SHP77 treated with DMSO at 0.1 percent for 48 hours (cell line): Measurements from ENCODE around the gene SAMD7.
A peak's percentile ranks its signal among the peaks of the same experiment; 100 is the strongest.

Source experiments
- DNase-seq: peaks from one replicate; lab custom pipeline; 2025; lab: John Stamatoyannopoulos, UW

Gene SAMD7, protein sequence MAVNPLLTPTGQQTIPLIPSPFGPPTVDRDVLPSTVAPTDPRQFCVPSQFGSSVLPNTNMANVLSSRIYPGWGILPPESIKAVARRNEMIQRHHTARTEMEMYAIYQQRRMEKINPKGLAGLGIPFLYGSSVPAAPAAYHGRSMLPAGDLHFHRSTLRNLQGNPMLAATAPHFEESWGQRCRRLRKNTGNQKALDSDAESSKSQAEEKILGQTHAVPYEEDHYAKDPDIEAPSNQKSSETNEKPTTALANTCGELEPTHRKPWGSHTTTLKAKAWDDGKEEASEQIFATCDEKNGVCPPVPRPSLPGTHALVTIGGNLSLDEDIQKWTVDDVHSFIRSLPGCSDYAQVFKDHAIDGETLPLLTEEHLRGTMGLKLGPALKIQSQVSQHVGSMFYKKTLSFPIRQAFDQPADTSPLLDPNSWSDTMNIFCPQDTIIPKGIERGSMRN

GRCh38 chr3:169911272-169911671 is at the start of gene SAMD7:
TSS of gene SAMD7 (plus strand) at chr3:169911572. CDS start at chr3:169919499, 7,927 bp downstream.
- DNase-seq: no peak

GRCh38 chr3:169861871-169862270 is 49.5 kb upstream of the SAMD7 start:
- DNase-seq: no peak

GRCh38 chr3:169863458-169863899 is 47.9 kb upstream of the SAMD7 start:
- DNase-seq: peak; percentile 39

GRCh38 chr3:169864270-169864669 is 47.1 kb upstream of the SAMD7 start:
- no peak for DNase-seq

- DNase-seq: no peak
Measured at GRCh38 chr3:169865176-169865767, 46.1 kb upstream of the SAMD7 start.

- DNase-seq: no peak
Measured at GRCh38 chr3:169867584-169868210, 43.7 kb upstream of the SAMD7 start.

DNA sequence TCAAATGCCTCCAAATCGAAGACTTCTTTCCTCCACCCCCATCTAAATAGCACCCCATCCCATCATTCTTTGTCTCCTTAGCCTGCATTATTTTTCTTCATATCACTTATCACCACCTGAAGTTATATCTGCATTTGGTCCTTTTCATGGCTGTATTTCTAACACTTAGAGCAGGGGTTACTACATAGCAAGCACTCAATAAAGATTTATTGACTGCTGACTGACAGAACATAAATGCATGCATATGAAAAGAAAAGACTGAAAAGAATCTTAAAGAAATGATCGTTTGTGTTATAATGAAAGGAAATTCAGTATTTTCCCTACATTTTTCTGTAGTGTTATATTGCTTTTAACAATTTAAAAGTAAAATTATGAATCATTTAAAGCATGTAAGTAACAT is 43.0 kb upstream of the SAMD7 start:
- no peak for DNase-seq

GRCh38 chr3:169869484-169870220 is 41.7 kb upstream of the SAMD7 start, which contains the start of gene LRRC31:
TSS of gene LRRC31 (minus strand) at chr3:169869935. CDS start at chr3:169869807, 128 bp downstream.
- DNase-seq: no peak

- DNase-seq: no peak
Measured at GRCh38 chr3:169871129-169871886, 40.1 kb upstream of the SAMD7 start.

- DNase-seq: no peak
Measured at GRCh38 chr3:169879013-169879557, 32.3 kb upstream of the SAMD7 start.

DNA sequence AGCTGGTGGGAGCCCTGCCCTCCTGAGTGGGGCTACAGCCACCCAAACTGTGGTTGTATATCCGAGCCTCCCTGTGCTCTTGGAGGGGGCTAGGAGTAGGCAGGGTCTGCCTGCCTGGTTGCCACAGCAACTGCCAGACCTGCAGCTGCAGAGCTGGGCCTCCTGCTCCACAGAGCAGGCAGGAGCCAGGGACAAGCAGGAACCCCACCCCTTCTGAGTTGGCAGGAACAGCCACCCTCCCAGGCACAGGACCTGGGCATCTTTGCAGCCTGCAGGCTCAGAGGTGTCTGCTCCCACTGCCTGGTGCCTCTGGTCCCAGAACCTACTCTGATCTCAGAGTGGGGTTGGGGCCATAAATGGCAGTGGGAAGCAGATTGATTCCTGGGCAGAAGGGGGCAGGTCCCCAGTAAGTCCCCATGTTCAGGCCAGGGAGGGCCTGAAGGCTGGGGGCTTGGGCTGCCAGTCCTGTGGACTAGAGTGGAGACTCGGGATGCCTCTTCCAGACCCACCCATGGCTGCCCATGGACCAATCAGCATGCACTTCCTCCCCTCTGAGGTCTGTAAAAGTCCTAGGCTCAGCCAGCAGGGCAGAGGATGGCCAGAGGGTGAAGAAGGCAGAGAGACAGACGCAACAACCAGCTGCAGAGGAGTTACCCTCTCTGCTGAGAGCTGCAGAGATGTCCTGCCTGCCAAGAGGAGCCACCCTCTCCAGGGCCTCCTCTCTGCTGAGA is 31.4 kb upstream of the SAMD7 start:
- DNase-seq: no peak

DNA sequence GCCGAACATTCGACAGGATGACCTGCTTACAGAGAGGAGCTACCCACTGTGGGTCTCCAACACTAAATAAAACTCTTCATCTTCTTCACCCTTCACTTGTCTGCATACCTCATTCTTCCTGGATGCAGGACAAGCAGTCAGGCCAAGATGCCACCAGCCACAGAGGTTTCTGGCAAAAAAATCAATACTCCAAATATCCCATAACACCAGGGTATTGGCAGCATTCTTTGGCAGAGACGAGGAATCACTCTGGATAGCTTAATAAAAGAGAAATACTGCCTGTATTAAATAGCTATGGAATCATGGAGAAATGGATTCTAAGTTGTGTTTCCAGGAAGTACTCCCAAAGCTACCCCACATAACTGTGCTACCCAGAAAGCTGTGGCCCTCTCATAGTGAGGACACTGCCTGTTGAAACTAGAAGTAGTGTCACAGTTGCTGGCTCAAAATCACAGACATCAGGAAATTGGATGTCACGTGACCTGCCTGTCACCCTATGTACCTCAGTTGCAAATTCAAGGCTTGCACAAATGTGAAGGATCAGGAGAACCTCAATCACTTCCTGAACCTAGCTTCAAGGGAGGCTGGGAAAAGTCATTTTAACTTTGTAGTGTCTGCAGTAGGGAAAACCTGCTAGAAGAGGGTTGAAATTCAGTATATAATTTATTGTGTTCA is 30.7 kb upstream of the SAMD7 start:
- no peak for DNase-seq

GRCh38 chr3:169886671-169887070 is 24.7 kb upstream of the SAMD7 start:
- DNase-seq: no peak

GRCh38 chr3:169891886-169892285 is 19.5 kb upstream of the SAMD7 start:
- DNase-seq: no peak

GRCh38 chr3:169894110-169894509 is 17.3 kb upstream of the SAMD7 start:
- no peak for DNase-seq

- no peak for DNase-seq
Measured at GRCh38 chr3:169895072-169895471, 16.3 kb upstream of the SAMD7 start.

DNA sequence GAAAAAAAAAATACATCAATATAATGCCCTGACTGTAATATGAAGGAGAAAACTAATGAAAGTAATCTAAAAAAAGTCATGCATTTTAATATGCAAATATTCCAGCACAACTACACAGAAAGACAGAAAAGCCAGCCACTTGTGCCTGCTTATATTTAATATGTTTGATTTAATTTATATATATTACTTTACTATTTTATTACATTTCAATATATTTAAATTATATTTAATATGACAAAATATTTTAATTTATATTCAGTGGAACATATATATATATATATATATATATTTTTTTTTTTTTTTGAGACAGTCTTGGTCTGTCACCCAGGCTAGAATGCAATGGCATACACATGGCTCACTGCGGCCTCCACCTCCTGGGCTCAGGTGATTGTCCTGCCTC is 14.1 kb upstream of the SAMD7 start:
- DNase-seq: no peak

DNA sequence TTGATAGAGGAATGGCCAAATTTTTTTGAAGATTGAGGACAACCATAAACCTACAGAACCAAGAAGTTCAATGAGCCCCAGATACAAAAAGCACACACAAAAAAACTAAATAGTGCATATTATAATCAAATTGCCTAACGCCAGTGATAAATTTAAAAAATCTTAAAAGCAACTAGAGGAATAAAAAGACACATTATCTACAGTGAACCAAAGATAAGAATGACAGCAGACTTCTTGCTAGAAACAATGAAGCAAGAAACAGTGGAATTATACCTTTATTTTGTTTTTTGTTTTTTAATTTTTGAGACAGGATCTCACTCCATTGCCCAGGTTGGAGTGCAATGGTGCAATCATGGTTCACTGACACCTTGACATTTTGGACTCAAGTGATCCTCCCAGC is 9.9 kb upstream of the SAMD7 start:
- no peak for DNase-seq

- DNase-seq: no peak
Measured at GRCh38 chr3:169905404-169905803, 6.0 kb upstream of the SAMD7 start.

- no peak for DNase-seq
Measured at GRCh38 chr3:169907476-169907875, 3.9 kb upstream of the SAMD7 start.
